GM21717 (cell line): ENCODE data around the gene NCL.
"Not testable (repeated sequence)": the region's sequence is repeated elsewhere in the genome, so short reads cannot be mapped to it uniquely, and the experiment has no call there.

Source experiments
- ATAC-seq: cut with Tn5 transposase; IDR thresholded peaks from one replicate; pipeline ENCODE4 v1.9.1; 2021; ENCODE audit warnings: mild to moderate bottlenecking, moderate library complexity; ENCODE audit not compliant: unreplicated experiment

NCL gene

DNA sequence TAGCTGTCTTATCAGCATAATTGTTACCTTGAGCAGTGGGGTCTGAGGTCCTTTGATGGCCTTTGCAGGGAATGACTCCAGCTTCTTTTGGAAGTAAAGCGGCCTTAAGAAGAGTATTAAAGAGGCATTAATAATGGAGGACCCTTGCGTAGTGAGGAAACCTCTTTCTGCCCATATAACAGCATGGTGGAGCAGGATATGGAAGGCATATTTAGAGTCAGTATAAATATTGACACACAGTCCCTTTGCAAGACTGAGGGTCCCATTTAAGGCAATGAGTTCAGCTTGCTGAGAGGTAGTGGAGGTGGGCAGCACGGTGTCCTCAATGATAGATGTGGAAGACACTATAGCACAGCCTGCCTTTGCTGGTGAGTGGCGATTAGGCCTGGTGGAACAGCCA is 32.7 kb downstream of the NCL start:
- ATAC-seq: no peak

DNA sequence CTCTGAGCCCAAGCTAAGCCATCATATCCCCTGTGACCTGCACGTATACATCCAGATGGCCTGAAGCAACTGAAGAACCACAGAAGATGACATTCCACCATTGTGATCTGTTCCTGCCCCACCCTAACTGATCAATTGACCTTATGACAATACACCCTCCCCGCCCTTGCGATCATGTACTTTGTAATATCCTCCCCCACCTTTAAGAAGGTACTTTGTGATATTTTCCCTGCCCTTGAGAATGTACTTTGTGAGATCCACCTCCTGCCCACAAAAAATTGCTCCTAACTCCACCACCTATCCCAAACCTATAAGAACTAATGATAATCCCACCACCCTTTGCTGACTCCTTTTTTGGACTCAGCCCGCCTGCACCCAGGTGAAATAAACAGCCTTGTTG is 33.8 kb downstream of the NCL start:
- ATAC-seq: not testable (repeated sequence)

DNA sequence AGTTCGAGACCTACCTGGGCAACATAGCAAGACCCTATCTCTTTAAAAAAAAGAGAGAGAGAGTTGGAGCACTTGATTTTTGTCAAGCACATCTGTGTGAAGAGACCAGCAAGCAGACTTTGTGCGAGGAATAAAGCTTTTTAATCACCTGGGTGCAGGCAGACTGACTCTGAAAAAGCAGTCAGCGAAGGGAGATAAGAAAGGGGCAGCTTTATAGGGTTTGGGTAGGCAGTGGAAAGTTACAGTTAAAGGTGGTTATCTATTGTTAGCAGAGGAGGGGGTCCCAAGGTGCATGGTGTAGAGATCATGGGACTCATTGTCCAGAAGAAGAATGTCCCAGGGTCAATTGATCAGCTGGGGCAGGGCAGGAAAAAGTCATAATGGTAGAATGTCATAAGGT is 34.4 kb downstream of the NCL start:
- no peak for ATAC-seq

DNA sequence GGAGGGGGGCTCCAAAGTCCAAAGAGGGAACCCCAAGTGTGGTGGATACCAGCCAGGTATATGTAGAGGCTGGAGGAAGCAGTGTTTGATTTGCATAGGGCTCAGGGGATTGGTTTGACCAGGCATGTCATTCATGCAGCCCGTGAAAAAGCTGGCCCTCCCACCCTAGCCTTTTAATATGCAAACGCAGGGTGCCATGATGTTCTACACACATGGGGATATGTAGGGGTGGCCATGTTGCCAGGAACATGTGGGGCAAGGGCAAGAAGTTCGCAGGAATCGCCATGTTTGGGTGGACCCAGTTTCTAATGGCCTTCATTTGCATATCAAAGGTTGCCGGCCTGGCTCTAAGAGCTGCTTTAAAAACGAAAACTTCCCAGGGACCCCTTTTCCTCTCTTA is 35.1 kb downstream of the NCL start:
- no peak for ATAC-seq

DNA sequence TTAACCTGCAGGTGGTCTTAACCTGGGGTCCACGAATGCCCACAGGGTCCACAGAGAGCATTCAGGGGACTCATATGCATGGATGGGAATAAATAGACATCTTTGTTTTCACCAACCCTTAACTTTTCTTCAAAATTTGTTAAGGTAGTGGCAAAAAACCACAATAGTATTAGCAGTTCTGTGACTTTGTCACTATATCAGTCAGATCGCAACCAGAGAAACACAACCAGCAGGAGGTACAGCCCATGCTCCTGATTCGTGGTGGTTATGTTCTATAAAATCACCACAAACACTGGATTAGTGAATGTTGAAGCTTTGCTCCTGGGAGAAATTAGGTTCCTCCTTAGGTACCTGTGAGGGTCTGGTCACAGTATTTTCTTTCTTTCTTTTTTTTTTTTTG is 37.2 kb downstream of the NCL start:
- no peak for ATAC-seq

DNA sequence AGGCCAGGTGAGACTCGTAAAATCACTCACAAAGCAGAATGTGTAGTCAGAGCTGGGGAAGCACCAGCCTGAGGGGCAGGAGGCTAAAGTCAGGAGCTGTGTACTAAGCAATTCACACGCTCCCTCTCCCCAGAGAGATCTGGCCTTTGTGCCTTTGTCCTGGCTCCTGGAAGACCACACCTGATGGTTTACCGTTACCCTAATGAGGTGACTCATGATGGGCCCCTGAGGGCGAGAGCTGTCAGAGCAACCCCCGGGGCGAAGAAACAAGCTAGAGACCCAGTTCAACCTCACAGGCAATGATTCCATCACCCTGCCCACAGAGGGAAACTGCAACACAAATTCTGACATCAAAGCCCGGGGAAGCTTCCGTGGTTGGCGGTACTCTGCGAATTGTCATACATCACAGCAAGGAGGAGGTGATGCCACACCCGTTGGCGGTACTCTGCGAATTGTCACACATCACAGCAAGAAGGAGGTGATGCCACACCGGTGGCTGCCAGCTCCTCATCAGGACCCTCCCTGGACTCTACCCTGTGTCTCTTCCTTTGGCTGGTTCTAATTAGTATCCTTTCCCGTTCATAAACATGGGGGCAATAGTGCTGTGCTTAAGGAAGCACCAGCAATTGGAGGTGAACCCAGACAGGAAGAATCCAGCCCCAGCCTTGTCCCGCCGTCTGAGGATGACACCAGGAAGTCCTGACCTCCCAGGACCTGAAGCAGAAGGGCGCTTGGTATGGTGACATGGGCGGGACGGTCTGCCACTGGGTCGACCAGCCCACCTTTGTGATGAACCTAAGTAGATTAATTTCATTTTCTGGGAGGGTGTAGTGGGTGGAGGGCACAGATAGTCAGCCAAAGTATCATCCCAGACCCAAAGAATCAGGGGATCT is 38.2 kb downstream of the NCL start:
- no peak for ATAC-seq

DNA sequence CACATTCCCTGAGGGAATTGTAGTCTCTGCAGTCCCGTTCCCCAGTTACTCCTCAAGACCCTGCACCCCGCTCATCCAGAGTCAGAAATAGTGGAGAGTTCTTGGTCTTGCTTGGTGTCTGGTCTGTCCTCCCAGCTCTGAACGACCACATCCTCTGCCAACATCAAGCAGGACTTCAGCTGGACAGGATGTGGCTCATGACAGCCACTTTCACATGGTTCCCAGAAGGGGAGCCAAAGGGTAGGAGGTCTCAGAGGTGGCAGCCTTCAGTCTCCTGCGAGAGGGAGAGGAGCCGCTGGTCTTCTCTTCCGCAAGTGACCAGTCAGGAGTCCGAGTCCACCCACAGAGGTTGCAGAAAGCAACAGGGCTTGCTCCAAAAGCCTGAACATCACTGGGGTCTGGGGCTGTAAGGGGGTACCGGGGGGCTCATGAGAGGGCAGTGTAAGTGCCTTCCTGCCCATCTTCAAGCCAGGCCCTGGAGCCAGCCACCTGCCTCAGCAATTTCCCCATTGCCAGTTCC is 38.9 kb downstream of the NCL start:
- ATAC-seq: no peak

DNA sequence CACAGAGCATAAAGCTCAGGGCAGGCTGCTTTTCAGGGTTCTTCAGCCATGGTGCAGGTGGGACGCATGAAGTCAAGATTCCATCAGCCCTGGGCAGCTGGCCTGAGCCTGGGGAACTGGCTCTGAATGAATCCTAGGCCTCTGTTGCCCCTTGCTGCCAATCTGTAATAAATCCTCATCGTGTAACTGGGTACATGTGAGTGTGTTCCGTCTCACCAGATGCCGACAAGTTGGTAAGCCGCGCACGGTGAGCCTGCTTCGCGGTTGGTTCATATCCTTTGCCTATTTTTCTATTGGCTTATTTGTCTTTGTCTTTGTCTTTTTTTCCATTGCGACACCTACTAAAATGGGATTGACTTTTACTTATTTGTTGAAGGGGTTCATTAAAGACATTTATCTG is 41.1 kb downstream of the NCL start:
- no peak for ATAC-seq

DNA sequence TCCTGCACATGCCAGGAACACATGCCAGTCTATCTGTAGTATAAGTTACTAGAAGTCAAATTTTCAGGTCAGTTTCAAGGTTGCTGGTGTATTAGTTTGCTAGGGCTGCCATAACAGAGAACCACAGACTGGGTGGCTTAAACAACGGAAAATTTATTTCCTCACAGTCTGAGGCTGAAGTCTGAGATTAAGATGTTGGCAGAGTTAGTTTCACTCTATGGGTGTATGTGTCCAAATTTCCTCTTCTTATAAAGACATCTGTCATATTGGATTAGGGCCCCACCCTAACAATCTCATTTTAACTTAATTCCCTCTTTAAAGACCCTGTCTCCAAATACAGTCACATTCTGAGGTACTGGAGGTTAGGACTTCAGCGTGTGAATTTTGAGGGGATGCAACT is 42.2 kb downstream of the NCL start:
- ATAC-seq: no peak

DNA sequence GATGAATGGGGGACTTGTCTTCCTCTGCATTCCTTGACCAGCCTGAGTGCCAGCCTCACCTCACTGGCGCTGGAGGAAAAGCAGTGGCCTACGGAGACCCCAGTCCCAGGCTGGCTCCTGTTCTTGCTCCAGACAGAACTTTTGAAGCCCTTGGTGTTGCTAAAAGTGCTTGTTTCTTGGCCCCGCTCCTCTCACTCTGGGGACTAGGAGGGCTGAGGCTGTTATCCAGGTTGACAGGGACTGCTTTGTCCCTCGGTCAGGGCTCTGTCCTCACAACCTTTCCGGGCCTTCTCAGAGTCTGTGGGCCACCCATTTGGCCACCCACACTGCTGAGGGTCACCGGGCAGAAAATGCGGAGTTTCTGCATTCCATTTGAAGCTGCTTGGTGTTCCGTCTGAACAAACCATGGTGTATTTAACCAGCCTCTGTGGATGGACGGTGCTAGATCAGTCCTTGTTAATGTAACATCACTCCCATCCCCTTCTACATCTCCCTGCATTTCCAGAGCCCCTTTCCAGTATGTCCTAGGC is 43.2 kb downstream of the NCL start:
- no peak for ATAC-seq

DNA sequence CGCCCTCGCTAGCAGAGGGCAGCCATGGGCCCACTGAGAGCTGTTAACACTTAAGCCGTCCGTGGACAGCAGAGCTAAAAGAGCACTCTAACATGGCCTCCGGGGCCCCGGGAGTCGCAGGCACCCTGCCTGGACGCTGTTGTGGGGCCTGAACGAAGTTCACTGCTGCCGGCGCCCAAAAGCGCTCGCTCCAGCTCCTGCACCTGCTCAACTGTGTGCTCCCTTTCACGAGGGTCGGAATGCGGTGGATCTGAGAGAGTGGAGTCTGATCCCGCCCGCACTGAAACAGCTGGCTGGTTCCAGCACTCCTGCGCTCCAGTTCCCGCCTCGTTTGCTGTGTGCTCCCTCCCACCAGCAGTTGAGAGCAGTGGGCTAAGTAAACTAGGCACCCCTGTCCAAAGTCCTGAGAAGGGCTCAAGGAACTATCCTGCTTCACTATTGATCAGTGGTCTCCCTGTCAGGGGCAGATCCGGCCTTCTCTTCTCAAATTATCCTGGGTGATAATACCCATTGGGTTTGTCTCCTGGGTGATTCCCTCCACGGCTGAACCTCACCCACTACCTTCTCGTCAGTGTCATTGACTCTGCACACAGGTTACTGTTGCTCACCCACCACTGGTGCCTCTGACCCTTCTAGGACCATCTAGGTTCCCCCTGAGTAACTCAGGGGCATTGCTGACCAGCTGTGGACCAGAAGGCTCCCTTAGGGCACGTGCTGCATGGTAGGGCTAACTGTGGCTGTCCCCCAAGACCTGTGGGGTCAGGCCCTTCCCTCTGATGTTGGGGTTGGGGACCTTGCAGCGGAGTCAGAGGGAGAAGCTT is 45.3 kb downstream of the NCL start:
- no peak for ATAC-seq

DNA sequence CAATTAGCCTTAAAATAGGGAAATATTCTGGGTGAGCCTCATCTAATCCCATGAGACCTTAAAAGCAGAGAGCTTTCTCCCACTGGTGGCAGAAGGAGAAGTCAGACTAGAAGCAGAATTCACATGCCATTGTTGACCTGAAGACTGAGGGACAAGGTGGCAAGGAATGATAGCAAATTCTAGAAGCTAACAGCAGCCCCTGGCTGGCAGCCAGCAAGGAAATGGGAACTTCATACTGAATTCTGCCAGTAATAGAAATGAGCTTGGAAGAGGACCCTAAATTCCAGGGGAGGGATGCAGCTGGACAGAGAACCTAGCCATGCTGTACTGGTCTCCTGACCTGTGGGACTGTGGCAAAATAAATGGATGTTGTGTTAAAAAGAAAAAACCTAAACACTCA is 49.3 kb downstream of the NCL start:
- no peak for ATAC-seq

DNA sequence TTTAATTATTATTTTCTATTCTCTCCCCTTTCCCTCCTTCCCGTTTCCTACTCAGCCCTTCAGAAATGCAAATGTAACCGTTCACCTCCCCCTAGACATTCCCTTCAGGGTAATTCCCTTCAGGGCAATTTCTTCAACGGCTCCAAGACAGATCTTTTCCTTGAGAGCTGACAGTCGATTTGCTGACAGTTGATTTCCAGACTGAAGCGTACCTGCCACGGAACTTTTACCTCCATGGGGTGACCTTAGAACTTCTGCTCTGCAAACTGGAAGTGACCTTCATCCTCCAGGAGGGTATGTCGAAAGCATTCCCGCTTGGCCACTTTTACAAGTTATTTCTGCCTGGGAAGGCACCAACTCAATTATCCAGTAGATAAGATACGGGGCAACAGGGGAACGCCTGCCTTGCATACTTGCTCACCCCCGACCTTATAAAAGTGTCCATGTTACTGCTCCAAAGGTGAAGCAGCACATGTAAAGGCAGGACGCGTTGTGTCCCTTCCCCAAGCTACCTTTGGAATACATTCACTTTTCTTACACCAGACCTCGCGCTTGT is 50.3 kb downstream of the NCL start:
- no peak for ATAC-seq

DNA sequence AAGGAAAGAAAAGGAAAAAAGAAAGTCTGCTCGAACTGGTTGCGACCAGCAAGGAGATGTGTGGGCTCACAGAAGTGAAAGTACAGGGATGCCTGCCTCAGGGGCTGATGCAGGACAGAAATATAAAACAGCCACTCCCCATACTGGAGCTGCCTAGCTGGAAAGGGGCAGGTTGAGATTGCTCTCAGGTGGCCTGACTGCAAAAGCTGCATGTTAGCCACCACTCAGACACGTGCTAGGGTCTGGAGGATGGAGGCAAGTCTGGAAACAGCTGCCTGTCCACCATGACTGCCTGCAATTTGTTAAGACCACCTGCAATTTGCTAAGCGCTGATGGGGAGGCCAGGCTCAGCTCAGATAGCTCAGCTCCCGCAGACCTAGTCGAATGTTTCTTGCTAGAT is 50.8 kb downstream of the NCL start:
- no peak for ATAC-seq

DNA sequence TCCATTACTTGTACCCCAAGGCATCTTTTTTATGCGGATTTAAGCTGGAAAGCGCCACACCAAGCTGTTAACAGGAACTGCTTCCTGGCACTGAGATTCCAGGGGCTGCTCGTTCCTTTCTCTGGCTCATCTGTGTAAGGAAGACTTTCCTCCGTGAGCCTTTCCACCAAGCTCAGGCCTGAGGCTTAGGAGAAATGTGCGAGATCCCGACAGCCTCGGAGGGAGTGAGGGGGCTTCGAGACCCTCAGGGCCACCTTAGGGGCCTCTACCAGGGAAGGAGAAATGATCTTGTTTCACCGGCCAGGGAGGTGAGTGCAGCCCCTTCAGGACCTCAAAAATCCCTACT is 51.7 kb downstream of the NCL start:
- ATAC-seq: peak; percentile 3

DNA sequence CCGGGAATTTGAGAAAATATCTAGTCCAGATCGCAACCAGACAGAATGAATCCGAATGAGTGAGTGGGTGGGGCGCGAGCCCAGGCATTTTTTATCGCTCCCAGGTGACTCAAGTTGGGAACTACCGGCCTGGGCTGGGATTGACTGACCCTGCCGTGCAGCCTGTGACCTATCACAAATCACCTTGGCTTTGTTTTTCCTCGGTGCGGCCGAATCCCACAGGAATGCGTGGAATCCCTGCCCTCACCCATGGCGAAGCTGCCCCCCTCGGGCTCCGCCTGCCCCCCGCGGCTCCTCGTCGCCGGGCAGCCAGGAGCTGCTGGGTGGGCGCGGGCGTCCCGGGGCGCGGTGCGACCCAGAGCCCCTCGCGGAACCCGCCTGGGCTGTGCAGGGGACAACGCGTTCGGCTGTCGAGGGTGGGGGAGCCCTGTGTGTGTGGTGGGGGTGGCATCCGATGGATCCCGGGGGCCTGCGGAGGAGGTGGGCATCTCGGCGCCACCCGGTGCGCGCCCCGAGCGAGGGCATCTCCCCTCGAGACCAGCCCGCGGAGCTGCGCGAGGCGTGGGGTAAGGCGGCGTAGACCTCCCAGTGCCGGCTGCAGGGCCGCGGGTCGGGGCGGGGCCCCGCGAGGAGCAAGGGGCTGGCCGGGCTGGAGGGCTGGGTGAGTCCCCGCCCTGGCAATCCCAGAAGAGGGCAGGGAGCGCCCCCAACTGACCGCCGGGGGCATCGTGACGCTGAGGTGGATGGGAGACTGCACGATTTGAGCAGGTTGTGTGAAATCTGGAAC is 52.3 kb downstream of the NCL start:
- ATAC-seq: peak; percentile 93

DNA sequence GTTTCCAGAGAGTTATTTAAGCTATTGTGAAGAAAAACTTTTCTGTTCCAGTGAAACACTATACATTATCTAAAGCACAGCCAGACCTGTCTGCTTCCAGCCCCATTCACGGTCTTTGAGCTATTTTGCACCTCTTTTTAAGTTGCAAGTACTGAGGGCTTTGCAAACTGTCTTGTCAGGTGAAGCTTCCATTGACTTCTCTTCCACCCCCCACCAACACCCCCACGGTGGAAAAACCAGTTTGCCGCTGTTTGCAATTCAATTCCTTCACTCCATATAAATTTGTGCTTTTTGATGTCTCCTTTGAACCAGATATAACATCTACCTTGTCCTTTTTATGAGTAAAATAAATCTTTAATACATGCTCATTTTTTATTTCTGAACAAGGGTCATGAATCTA is 53.0 kb downstream of the NCL start:
- no peak for ATAC-seq

DNA sequence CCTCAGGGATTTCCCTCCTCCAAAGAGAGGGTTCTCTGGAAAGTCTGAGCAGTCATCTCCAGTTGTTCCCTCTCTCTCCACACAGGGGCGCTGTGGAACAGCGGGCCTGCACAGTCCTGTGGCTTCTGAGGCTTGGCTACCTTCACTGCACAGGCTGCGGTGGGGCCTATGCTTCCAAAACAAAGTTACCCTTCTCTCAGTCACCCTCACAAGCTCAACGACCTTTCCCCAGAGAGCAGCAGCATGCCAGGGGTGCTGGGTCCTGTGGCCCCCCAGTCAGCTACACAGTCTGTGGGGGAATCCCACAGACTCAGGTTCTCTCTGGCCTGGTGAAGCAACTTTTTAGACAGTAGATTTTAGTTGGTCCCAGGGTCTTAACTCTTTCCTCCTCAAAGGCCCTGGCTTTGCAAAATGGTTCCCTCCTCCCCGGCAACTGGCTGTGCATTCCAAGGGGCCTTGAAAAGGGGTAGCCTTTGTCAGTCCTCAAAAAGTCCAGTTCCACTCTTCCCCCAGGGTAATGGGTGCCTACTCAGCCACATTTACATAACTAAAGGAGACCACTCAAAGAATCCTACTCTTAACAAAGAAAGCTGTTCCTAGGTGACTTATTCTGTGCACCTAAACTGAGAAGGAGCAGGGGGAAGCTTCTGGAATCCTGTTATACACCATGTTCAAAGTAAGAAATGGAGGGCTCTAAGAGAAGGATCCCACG is 53.8 kb downstream of the NCL start:
- ATAC-seq: no peak

DNA sequence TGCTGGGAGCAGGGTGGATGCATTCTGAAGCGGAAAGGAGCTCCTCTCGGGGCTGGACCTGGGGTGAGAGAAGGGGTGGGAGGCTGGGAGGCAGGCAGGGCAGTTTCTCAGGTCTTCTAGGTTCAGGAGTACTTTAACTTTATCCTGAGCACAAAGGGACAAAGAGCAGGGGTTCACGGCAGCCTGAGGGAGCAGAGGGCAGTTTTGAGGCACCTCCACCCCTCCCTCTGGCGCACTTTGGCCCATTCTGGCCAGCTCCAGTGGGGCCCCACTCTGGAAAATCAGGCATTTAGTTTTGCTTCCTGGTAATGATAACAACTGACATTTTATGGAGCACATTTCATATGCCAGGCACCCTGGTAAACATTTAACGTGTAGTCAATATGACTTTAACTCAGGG is 54.5 kb downstream of the NCL start:
- no peak for ATAC-seq

DNA sequence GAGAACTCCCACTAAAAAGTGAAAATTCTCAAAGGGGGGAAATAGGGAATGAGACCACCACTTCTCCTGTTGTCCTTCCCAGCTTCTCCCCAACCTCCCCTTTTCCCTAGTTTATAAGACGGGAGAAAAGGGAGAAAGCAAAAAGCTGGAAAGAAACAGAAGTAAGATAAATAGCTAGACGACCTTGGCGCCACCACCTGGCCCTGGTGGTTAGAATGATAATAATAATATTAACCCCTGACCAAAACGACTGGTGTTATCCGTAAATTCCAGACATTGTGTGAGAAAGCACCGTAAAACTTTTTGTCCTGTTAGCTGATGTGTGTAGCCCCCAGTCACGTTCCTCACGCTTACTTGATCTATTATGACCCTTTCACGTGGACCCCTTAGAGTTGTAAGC is 56.0 kb downstream of the NCL start:
- not testable (repeated sequence) for ATAC-seq
